Epithelial cell of esophagus (primary cell): ENCODE measurements around the gene RHBDF2.

Experiments used
- DNase-seq: peaks from one replicate; pipeline ENCODE4 v3.0.0; 2010; ENCODE audit warnings: low read depth
- H3K4me3 ChIP-seq: 2 replicates; pipeline ENCODE4 v1.5.1; 2011; ENCODE audit warnings: mild to moderate bottlenecking, low read length, control low read depth
- TF ChIP-seq, protein P1 (sequence below): IDR thresholded peaks from 2 replicates; pipeline ENCODE4 v1.5.1; 2011; ENCODE audit warnings: low read depth, mild to moderate bottlenecking, low read length, control low read depth, inconsistent platforms; ENCODE audit not compliant: insufficient read depth; ENCODE audit errors: missing control alignments

Gene RHBDF2

DNA sequence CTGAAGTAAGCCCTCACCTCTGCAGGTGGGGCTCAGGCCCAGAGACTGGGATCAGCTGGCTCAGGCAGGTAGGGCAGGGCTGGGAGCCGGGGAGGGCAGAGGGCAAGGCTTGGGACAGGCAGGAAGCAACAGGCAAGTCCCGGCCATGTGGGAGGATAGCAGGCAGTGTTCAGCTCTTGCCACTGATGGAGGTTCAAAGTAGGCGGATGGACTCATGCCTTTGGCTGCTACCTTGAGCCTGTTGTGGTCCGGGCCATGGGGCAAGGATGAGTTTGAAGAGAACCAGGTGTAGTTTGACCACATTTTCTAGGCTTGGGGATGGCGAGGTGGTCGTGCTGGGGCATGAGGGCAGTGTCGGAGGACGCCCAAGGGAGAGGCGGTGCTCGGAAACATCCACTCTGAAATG is 41.3 kb upstream of the RHBDF2 start:
- no peak for DNase-seq
- TF ChIP-seq, protein P1, sequence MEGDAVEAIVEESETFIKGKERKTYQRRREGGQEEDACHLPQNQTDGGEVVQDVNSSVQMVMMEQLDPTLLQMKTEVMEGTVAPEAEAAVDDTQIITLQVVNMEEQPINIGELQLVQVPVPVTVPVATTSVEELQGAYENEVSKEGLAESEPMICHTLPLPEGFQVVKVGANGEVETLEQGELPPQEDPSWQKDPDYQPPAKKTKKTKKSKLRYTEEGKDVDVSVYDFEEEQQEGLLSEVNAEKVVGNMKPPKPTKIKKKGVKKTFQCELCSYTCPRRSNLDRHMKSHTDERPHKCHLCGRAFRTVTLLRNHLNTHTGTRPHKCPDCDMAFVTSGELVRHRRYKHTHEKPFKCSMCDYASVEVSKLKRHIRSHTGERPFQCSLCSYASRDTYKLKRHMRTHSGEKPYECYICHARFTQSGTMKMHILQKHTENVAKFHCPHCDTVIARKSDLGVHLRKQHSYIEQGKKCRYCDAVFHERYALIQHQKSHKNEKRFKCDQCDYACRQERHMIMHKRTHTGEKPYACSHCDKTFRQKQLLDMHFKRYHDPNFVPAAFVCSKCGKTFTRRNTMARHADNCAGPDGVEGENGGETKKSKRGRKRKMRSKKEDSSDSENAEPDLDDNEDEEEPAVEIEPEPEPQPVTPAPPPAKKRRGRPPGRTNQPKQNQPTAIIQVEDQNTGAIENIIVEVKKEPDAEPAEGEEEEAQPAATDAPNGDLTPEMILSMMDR, result no peak
- H3K4me3 ChIP-seq, result no peak overlapping the region

DNA sequence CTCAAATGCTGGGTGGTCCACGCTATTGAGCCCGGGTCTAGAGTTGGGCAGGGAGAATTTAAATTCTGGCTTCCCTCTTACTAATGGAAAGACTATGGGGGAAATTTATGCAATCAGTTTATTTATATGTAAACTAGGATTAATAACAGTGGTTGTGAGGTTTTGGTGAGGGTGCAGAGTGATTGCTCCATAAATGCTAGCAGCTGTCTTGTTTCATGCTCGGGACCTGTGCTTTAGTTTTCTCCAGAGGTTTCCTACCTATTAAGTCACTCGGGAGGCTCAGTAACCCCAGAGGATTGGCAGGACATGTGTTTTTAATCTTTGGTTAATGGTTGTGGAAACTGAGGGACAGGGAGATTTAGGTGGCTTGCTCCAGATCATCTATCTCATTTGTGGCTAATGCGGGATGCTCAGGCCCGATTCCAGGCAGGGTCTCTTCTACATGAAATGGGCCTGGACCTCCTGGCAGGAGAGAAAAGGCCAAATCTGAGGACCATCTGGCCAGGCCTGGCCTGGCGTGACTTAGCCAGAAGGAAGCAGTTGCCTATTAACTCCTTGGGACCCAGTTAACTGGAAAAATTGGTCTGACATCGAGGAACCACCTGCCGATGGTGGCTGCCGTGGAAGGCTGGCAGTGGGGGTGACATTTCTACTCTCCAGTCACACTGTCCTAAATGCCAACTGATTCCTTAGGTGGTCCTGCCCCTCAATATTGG is 40.7 kb upstream of the RHBDF2 start:
- TF ChIP-seq, protein P1, result no peak
- DNase-seq, result no peak
- H3K4me3 ChIP-seq, result no peak overlapping the region

DNA sequence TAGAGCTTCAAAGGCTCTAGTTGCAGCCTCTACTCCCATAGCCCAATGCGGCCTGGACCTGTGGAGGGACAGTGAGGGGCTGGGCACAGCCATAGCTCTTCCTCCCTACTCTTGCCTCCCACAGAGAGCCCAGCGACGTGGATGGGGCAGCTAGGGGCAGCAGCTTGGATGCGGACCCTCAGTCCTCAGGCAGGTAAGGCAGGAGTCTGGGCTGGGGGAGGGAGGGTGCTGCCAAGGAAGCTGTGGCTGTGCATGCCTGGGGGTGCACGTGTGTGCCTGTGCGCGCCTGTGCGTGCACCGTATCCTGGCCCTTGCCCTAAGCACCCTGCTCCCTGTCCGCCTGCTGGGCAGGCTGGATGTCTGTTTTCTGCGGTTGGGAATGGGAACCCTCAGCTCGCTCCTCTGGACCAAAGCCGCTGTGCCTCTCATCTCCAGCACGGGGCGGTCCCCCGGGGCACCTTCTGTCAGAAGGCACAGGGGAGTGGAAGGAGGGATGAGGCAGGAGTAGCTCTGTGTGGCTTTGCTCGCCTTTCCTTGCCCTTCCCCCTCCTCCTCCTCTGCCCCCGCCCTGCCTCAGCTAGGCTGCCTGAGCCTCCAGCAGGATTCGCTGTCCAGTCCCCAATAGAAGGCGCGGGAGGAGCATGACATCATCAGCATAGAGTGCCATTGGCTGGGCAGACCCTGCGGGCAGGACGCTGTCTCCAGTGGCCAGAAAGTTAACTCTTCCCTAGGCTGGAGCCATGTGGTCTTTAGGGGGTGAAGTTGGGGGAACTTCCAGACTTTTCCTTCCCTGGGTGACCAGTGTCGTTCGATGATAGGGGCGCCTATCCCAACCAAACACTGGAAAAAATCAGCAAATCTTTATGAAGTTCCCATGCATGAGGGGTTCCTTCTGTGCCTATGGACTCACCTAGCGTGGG is 39.4 kb upstream of the RHBDF2 start:
- peak overlapping the region; percentile 28 for H3K4me3 ChIP-seq
- peak; percentile 96 for DNase-seq
- TF ChIP-seq, protein P1, result peak; percentile 27

DNA sequence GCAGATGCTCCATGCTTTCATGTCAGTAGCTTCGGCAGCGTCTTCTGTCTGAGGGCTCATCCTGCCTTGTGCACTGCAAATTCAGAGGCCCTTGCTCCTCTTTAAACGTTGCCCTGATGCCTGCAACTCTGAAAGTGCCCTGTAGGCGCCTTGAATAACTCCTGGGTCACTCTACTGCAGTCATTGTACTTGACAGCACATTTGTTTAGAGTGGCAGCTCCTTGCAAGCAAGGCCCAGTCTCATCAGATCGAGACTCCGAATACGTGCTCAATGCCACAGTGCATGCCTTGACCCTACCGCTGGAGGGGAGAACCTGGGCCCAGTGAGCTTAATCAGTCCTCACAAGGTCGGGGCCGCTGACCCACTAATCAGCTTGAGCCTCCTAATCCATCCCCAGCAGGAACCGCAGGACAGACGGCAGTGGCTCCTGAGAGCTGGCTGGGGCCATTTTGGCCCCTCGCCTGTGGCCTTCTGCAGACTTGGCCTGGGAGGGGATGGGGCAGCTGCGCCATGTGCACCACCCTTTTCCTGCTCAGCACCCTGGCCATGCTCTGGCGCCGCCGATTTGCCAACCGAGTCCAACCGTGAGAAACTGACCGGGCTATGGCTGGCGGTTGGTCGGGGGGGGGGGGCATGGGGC is 38.5 kb upstream of the RHBDF2 start, which contains the start of gene PRCD:
PRCD (plus strand) TSS at position 414 of the 641 bp plus-strand sequence; CDS start at position 512, 98 bp downstream.
- DNase-seq, result no peak
- peak within 1 kb of the TSS; percentile 28 for H3K4me3 ChIP-seq

DNA sequence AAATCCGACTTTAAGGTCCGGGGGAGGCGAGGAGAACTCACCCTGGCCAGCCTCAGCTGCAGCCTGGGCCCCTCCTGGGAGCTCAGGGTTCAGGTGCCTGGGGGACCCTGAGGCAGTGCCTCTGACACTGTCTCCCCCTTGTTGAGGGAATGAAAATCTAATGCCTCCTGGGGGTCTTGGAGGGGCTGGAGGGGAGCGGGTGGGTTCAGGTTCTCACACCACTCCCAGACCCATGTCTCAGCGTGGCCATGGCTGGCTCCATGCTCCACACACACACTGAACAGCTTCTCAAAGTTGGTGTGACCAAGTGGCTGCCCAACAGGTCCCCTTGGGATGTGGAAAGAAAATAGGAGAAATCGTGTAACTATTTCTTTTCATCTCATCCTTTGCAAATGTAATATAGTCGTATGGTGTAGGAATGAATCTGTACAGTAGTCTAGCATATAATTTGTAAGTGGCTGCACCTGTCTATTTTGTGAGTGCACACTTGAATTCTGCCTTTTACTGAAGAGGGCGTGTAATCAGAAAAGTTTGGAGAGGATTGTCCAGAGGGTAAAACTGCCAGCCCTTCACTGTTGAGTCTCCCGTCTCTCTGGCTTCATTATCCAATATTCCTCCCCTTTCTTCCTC is 37.8 kb upstream of the RHBDF2 start:
- TF ChIP-seq, protein P1, result no peak
- no peak for DNase-seq
- no peak overlapping the region for H3K4me3 ChIP-seq

More for the DNA sequence above, 38.5 kb upstream of the RHBDF2 start, which contains the start of gene PRCD:
- TF ChIP-seq, protein P1, result peak; percentile 9

DNA sequence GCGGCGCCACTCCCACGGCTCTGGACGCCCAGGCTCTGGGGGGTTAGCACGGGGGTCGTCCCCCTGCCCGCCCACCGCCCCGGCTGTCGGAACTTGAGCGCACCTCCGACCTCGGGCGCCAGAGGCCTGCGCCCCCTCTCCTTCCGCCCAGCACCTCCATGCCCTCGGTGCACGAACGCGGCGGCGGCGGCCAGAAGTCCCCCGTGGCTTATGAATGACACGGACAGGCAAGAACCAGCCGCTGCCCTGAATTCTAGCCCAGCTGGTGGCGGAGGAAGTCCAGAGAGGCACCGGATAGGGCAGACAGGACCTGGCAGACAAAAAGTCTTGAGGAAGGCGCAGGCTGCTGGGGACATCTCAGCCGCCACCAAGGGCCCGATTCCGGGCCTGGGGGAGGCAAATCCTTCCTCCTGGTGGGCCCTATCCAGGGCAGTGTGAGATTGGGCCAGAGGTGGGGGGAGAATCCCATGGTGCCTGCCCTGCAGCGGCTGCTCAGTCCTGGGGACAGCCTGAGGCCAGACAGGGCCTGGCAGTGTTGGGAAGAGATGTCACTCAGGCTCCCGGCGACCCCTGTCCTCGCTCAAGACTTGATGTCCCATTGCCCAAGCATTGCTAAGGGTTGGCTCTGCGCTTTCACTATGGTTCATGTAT is 37.2 kb upstream of the RHBDF2 start:
- no peak overlapping the region for H3K4me3 ChIP-seq

More for the DNA sequence above, 37.2 kb upstream of the RHBDF2 start:
- TF ChIP-seq, protein P1, result no peak
- no peak for DNase-seq
